HPDE6-E6E7 (cell line): Measurements from ENCODE around the gene CHD5.

Experiments
- DNase-seq: peaks from one replicate; pipeline ENCODE4 v3.0.0; 2011; ENCODE audit warnings: missing footprints; ENCODE audit errors: extremely low spot score

CHD5 gene

DNA sequence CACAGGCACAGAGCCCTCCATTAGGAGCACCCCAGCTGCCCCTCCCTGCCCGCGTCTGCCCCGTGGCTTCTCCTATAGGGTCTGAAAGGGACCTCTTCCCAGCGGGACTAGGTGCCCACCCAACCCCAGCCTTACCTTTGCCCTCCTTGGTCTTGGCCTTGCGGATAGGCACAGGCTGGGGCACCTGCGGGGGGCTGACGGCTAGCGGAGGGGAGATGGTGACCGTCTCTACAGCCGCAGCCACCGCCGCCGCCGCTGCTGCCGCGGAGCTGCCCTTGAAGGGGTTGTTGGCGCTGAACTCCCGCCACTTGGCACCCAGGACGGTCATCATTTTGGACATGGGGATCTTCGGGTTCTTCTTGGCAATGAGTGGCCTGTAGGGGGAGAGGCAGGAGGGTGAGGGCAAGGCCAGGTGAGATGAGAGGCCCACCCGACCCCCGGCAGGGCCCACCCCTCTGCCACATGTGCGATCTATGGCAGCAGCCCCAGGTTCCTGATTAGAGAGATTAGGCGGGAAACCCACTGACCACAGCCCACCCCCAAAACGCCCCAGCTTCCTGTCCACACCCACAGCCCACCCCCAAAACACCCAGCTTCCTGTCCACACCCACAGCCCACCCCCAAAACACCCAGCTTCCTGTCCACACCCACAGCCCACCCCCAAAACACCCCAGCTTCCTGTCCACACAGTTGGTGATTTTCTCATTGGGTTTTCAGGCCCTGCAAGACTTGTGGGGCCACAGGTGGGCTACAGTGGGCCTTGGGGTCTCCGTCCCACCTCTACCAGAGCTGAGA, 25.4 kb downstream of the CHD5 start:
- DNase-seq: no peak

DNA sequence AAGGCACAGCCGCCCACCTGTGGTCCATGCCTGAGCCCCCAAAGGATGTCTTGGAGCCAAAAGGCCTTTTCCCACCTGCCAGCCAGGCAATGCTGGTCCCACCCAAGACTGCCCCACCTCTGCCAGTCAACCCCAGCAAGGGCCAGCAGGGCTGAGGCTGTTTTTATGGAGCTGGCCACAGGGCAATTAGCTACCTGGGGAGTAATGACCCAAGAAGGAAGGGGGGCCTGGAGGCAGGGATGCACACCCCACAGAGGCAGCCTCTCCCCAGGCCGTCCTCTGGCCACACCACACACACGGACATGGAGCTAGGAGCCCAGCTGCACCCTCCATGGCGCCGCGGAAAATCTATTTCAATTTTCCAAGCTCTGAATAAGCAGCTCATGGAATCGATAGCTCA, 27.2 kb downstream of the CHD5 start:
- DNase-seq: no peak

DNA sequence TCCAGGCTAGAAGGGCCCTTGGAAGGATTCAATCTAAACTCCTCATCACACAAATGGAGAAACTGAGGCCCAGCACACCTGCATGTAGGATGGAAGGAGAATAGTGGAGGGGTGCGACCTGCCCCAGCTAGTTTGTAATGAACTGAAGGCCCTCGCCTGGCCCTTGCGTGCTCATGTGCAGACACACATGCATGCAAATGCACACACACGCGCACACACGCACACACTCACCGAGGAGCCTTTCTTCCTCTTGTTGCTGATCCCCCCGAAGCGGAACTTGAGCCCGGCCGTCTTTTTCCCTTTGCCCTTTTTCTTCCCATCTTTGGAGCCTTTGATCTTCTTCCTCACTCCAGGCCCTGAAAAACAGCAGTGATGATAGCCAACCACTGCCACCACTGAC, 27.9 kb downstream of the CHD5 start:
- no peak for DNase-seq

DNA sequence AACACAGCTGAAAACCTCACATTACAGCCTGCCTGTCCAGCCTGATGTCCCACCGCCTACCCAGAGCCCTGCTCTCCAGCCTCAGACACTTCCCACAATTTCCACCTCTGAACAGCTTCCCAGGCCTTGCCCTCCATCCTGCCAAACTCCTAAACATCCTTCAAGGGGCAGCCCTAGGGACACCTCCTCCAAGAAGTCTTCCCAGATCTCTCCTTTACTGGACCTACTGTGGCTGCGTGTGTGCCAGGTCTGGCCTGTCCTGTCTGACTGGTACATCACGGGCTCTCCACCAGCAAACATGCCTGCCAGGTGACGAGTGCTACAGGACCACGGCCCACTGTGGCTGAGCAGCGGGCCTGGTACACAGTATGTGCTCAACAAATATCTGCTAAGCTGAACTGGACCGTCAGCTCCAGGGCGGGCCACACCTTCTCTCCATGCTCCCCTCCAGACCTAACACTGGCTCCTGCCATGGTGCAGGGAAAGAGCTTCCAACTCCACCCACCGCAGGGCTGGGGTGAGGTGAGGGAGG, 28.8 kb downstream of the CHD5 start:
- no peak for DNase-seq

DNA sequence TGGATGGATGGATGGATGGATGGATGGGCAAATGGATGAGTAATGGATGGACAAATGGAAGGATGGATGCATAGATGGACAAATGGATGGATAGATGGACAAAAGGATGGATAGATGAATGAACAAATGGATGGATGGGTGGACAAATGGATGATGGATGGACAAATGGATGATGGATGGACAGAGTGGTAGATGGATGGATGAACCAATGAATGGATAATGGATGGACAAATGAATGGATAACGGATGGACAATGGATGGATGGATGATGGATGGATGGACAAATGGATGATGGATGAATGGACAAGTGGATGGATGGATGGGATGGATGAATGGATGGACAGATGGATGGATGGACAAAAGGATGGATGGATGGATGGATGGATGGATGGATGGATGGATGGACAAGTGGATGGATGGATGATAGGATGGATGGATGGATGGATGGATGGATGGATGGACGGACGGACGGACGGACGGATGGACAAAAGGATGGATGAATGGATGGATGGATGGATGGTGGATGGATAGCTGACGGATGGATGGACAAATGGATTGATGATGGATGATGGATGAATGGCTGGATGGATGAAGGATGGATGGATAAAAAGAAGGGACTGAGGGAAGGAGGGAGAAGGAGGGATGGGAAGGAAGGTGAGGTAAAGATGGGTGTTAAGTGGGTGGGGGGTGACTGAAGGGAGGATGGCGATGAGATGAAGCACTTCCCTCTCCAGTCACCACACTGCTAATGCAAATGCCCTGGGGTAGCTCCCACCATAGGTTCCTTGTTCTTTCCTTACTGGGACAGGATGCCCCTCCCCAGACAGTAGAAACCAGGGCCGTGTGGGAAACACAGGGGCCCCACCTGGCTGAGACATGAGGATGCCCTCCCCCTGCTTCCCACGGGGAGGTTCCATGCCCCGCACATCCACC, 29.8 kb downstream of the CHD5 start:
- no peak for DNase-seq

DNA sequence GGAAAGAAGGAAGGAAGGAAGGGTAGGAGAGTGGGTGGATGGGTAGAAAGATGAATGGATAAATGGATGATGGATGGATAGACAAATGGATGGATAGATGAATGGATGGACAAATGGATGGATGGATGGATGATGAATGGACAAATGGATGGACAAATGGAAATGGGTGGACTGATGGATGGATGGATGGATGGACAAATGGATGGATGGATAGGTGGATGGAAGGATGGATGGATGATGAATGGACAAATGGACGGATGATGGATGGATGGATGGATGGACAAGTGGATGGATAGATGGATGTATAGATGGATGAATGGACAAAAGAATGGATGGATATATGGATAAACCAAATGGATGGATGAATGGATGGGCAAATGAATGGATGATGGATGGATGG, 30.5 kb downstream of the CHD5 start:
- DNase-seq: no peak

DNA sequence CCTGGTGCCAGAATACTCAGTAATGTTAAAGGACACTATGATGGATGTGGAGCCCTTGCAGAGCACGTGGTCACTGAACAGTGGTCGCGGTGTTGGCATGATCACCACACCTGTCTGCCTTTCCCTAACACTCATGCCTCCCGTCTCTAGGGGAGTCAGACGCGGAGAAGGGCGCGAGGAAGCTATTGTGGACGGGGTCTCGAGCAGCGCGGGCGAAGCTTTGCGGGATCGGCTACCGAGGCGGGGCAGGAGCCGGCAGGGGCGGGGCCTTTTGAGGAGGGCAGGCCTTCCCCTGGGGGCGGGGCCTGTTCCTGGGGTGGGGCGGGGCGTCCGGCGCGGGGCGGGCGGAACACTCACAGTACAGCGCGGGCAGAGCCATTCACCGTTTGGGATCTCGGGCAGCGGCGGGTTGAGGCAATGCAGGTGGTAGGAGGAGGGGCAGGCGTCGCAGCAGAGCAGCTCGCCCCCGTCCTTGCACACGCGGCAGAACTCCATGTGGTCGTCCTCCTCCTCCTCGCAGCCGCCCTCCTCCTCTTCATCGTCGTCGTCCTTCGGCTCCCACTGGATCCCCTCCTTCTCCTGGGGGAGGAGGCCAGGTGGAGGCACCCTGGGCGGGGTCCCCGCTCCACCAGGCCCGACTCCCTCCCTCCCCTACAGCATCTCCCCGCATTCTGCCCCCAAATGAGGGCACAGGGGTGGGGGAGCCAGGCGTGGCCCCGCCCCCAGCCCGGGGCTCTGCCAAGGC, 31.5 kb downstream of the CHD5 start:
- peak; percentile 79 for DNase-seq

DNA sequence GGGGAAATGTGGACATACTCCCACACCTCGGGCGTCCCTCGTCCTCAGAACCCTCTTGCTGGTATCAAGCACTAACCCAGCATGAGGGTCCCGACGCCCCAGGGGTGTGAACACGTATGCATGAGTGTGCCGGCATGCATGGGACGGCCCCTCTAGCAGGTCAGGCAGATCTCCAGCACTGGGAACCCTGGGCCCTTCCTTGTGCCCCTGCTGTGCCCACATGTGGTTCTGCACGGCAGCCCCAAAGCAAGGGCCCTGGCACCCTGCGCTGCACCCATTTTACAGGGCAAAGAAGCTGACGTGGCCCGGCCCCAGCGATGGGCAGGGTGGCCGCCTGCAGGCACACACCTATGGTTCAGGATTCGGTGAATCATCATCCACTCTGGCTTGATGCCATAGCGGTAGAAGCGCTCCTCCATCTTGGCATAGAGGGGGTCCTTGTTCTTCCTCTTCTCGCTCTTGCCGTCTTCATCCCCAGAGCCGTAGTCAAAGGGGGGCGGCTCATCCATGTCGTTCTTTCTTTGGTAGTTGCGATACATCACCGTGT, 34.2 kb downstream of the CHD5 start:
- DNase-seq: no peak

DNA sequence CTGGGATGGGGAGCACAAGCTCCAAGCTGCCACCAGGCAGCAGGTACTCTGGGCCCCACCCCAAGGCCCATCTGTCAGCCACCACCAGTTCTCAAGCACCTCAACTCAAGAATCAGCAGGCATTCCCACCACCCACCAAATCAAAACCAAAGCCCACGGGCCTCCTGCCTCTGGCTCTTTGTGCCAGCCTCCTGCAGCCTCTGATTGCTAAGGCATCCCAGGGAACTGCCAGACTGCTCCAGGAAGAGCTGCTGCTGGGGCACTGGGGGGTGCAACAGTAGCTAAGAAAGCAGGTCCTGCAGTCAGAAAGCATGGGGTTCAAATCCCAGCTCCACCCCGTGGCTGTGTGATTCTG, 34.7 kb downstream of the CHD5 start:
- no peak for DNase-seq

DNA sequence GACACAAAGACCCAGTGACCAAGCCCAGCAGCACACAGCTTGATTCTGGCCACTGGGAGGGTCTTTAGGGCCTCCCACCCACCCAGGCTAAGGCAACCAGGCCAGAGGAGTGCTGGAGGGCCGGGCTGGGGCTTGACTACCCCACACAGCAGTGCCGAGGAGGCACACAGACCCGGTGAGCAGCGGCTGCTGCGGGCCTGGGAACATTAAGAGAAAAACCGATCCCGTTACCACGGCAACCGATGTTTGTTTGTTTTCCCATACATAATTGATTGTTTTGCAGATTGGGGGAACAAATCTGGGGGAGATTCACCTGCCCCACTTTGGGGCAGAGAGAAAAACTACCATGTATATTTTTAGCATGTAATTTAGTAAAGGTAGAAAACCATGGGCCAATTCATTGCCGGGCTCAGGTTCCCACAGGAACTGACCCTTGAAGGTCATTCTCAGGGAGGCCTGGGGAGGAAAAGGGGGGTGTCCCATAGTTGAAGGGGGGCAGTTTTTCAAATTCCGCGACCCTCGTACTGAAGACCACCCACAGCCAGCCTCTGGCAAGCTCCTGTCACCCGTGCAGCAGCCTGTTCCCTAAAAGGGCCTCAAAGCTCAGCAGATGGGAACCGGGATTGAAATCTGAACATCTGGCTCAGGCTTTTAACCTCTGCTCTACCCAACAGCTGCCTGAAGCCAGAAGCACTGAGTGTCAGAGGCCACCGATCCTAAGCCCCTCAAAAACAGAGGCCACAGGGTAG, 35.3 kb downstream of the CHD5 start:
- no peak for DNase-seq

DNA sequence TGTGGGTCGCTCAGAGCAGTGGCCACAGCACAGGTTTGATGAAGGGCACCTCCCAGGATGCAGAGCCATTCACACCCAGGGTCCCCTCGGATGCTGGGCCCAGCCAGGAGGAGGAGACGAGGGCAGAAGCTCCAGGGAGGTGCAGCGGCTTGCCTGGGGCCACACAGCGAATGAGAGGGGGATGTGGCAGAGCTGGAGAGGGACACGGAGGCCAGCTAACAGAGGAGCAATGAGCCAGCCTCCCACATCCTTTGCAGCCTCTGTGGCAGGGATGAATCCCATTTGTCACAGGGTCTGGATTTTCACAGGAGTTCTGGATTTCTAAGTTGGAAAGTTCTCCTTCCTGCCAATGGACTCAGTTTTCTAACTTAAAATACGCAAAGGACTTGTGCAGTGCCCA, 35.9 kb downstream of the CHD5 start:
- DNase-seq: no peak

DNA sequence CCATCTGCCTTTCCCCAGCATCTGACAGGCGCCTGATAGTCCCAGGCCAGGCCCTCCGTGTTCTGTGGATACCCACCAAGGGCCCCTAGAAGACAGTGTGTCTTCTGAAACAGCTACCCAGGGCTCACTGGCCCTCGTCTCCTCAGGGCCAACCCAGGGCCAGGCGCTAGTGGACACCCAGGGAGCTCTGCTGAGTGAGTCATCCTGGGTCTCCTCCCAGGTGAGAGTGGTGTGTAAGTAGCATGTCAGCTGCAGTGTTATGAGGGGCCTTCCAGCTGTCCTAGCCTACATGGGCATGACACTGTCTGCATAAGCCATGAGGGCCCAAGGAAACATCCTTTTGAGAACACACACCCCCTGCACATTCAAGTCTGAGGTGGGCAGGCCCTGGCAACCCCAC, 36.7 kb downstream of the CHD5 start:
- no peak for DNase-seq

DNA sequence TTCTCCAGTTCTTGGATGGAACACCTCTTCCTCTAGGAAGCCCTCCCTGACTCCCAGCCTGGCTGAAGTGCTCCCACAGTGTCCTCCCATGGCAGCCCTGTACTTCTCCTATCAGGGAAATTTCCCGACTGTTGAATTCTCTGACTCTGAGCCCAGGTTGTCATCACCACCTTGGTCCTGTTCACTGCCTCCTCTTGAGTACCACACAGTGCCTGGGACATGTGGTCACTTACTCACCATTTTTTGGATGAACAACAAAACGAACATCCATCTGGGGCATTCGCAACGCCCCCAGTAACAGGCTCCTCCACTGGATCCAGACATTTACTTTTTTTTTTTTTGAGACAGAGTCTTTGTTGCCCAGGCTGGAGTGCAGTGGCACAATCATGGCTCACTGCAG, 37.4 kb downstream of the CHD5 start:
- DNase-seq: no peak

DNA sequence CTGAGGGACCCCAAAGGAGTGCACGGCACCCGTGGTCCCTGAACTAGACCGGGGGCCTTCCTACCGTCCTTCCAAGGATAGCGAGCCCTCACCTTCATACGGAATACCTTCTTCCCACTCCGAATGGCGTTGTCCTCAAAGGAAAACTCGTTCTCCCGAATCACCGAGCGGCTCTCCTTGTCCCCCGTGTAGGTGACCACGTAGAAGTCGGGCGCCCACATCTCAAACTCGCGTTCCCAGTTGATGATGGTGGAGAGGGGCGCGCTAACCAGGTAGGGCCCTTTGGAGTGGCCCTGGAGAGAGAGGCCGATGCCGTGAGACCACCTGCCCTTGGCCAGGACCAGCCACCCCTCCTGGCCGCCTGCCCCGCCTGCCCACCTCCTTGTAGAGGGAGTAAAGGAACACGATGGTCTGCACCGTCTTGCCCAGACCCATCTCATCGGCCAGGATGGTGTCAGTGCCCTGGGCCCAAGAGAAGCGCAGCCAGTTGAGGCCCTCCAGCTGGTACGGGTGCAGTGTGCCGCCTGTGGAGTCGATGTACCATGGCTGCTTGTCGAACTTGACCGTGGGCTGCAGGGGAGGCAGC, 38.0 kb downstream of the CHD5 start:
- DNase-seq: no peak

DNA sequence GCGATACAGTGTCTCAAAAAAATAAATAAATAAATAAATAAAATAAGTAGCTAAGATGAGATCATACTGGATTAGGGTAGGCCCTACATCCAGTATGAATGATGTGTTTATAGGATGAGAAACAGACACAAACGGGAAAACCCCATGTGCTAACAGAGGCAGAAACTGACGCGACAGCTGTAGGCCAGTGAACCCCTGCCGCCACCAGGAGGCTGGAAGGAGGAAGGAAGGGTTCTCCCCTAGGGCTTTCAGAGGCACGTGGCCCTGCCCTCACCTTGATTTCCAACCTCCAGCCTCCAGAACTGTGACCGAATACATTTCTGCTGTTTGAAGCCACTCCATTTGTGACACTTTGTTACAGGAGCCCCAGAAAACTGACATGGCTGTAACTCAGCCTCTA, 38.5 kb downstream of the CHD5 start:
- no peak for DNase-seq

DNA sequence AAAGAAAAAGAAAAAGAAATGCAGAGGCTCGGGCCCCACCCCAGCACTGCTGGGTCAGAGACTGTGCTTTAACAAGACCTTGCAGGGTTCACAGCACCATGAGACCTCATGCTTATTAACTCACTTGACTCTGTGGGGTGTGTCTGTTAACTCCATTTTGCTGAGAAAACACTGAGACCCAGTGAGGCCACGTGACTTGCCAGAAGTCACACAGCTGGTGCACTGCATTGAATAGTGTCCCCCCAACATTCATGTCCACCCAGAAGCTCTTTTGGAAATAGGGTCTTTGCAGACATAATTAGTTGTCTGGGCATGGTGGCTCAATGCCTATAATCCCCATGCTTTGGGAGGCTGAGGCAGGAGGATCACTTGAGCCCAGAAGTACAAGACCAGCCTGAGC, 39.7 kb downstream of the CHD5 start:
- DNase-seq: no peak

DNA sequence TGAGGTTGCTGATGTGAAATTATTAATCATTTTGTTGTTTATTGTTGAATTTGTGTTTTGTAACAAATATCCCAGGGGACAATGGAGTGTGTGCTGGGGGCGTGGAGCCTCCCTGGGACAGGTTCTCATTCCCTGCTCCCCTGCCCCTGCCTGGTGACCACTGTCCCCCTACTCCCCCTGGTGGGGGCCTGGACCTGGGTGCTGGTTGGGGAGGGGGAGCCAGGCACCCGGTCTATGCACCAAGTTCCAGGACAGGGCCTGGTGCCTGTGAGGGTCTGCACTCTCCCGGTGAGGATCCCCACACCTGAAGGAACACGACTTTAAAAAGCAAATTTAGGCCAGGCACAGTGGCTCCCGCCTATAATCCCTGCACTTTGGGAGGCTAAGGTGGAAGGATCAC, 42.4 kb downstream of the CHD5 start:
- DNase-seq: no peak

DNA sequence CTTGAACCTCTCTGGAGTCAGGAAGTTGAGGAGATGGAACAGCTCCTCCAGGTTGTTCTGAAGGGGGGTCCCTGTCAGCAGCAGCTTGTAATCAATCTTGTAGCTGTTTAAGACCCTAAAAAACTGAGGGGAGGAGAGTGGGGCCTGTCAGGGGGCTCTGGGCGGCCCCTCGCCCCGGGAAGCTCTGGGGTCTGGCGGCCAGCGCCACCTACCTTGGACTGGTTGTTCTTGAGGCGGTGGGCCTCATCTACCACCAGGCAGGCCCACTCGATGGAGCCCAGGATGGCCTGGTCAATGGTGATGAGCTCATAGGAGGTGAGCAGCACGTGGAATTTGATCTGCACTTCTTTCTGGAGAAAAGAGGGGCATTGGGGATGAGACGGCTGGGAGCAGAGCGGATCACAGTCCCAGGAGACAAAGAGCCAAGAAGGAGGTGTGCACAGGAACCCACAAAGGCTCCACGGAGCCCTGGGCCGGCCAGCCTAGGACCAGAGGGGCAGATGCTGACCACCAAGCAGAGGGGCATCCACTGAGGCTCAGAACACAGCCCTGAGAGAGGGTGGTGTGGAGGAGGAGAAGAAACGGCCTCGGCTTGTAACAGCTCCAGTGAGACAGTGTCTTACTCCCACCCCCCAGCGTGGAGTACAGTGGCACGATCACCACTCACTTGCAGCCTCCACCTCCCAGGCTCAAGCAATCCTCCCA, 43.5 kb downstream of the CHD5 start:
- DNase-seq: no peak

DNA sequence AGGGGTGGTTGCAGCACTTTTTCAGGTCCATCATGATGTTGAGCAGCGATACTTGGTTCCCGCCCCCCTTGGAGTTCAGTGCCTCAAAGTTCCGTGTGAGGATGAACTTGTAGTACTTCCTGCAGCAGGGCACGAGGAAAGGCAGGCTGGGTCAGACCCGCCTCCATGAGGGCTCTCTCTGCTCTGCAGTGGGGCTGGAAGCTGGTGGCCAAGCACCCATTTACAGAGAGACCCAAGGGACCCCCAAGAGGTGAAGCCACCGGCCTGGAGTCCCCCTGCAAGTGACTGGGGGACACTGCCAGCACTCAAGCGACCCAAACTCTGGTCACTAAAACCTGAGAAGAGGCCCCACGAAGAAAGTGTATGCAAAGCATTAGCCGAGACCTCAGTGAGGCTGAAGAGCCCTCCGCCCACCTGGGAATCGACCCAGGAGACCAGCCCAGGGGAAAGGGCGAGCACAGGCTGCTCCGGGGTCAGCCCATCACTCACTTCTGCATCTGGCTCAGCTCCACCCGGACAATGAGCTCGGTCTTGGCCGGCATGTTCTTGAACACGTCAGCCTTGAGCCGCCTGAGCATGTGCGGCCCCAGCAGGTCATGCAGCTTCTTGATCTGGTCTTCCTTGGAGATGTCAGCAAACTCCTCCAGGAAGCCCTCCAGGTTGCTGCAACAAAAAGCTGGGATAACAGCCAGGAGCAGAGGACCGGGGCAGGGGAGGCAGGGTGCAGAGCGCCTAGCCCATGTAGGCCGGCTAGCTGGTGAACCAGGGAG, 45.2 kb downstream of the CHD5 start:
- no peak for DNase-seq
